Activated B cell treated with CpG ODN at 0.5 μM for 24 hours (primary cell): ENCODE results near the gene ZMYND19. TPM values are rescaled to one million over a fixed set of nuclear protein-coding genes. Genes with fewer than 3 reads are reported as not detected.

Experiments used
- ATAC-seq: fragments of 200-7000 bp; cut with Tn5 transposase; one replicate; pipeline ENCODE4 v1.10.0; 2021; ENCODE audit warnings: low read depth, mild to moderate bottlenecking, moderate library complexity
- CTCF ChIA-PET: fragments of 350-600 bp; sonication (Branson Sonifier 250); formaldehyde crosslinking; loops from one replicate; lab custom pipeline; 2021; ENCODE audit warnings: antibody characterized with exemption; lab: Charles Lee
- POLR2A ChIA-PET: fragments of 350-600 bp; sonication (Branson Sonifier 250); formaldehyde crosslinking; loops from one replicate; lab custom pipeline; 2021; ENCODE audit warnings: antibody characterized with exemption; lab: Charles Lee
- DNase-seq: peaks from one replicate; pipeline ENCODE4 v3.0.0; 2022
- H3K27ac Mint-ChIP-seq: one replicate; pipeline ENCODE4 v1.8.0; 2020; ENCODE audit warnings: mixed read lengths
- H3K27me3 Mint-ChIP-seq: one replicate; pipeline ENCODE4 v1.8.0; 2021; ENCODE audit warnings: mixed read lengths
- H3K36me3 Mint-ChIP-seq: one replicate; pipeline ENCODE4 v1.8.0; 2021; ENCODE audit warnings: low read depth, mixed read lengths
- H3K4me1 Mint-ChIP-seq: one replicate; pipeline ENCODE4 v1.8.0; 2021; ENCODE audit warnings: mixed read lengths
- H3K4me3 Mint-ChIP-seq: one replicate; pipeline ENCODE4 v1.8.0; 2020; ENCODE audit warnings: mild to moderate bottlenecking, mixed read lengths
- H3K9me3 Mint-ChIP-seq: one replicate; pipeline ENCODE4 v1.8.0; 2020; ENCODE audit warnings: mixed read lengths
- CTCF ChIP-seq: fragments of 200-600 bp; IDR thresholded peaks from one replicate; pipeline ENCODE4 v1.8.0; 2022; ENCODE audit warnings: antibody characterized with exemption, mild to moderate bottlenecking
- intact Hi-C: fragments of 100-400 bp; cut with micrococcal nuclease; formaldehyde crosslinking; loops from one replicate; pipeline ENCODE4 v1.15.1; 2024
- total RNA-seq: library from RNA; stranded (reverse); gene quantifications from 2 replicates; pipeline ENCODE4 v1.2.3, GENCODE V29; 2022

ZMYND19 gene
- total RNA-seq, 1 donor from 2014 or later, result 21.9 TPM

GRCh38 chr9:137613738-137614523, 23.6 kb upstream of the ZMYND19 start:
- ChIA-PET POLR2A (interaction anchor here (0.6 kb wide), 1 partner anchor 8 kb away, joined by 3 read pairs; no protein-coding TSS in a partner anchor), CTCF (no interaction called here)
- DNase-seq, result no peak
- ATAC-seq, result no peak
- H3K27me3 Mint-ChIP-seq, result no peaks in the 10 kb centered on the region
- no peak overlapping the region for H3K4me3 Mint-ChIP-seq
- no peak for TF ChIP-seq CTCF
- intact Hi-C loops, result no loop called here
- peaks cover 30% of the 10 kb centered on the region for H3K4me1 Mint-ChIP-seq
- H3K9me3 Mint-ChIP-seq, result no peaks in the 10 kb centered on the region
- H3K27ac Mint-ChIP-seq, result no peak overlapping the region
- peaks cover 16% of the 10 kb centered on the region for H3K36me3 Mint-ChIP-seq

GRCh38 chr9:137613259-137613658, 22.9 kb upstream of the ZMYND19 start:
- H3K27ac Mint-ChIP-seq, result no peak overlapping the region

GRCh38 chr9:137612741-137613142, 22.4 kb upstream of the ZMYND19 start:
- POLR2A ChIA-PET, result no interaction called here
- no peaks in the 10 kb centered on the region for H3K27me3 Mint-ChIP-seq
- TF ChIP-seq CTCF, result no peak
- no peak overlapping the region for H3K27ac Mint-ChIP-seq
- DNase-seq, result no peak
- peaks cover 16% of the 10 kb centered on the region for H3K36me3 Mint-ChIP-seq
- H3K9me3 Mint-ChIP-seq, result no peaks in the 10 kb centered on the region
- H3K4me1 Mint-ChIP-seq, result peaks cover 30% of the 10 kb centered on the region
- no peak overlapping the region for H3K4me3 Mint-ChIP-seq
- CTCF ChIA-PET, result no interaction called here
- ATAC-seq, result no peak
- intact Hi-C loops, result no loop called here

More at GRCh38 chr9:137613259-137613658, 22.9 kb upstream of the ZMYND19 start:
- no peak for DNase-seq
- Mint-ChIP-seq H3K9me3 (no peaks in the 10 kb centered on the region), H3K36me3 (peaks cover 16% of the 10 kb centered on the region), H3K4me3 (no peak overlapping the region), H3K4me1 (peaks cover 33% of the 10 kb centered on the region), H3K27me3 (no peaks in the 10 kb centered on the region)
- no peak for ATAC-seq
- CTCF ChIA-PET, result no interaction called here
- TF ChIP-seq CTCF, result no peak
- intact Hi-C loops, result no loop called here
- POLR2A ChIA-PET, result interaction anchor here (0.6 kb wide), 1 partner anchor 9 kb away, joined by 3 read pairs; no protein-coding TSS in a partner anchor

GRCh38 chr9:137611623-137612609, 21.6 kb upstream of the ZMYND19 start:
- H3K4me3 Mint-ChIP-seq, result no peak overlapping the region
- DNase-seq, result no peak
- intact Hi-C loops, result no loop called here
- ATAC-seq, result peak; percentile 68
- H3K36me3 Mint-ChIP-seq, result peaks cover 16% of the 10 kb centered on the region
- CTCF ChIA-PET, result no interaction called here
- POLR2A ChIA-PET, result no interaction called here
- TF ChIP-seq CTCF, result no peak
- H3K4me1 Mint-ChIP-seq, result peaks cover 31% of the 10 kb centered on the region
- H3K27ac Mint-ChIP-seq, result peak overlapping the region; percentile 59
- no peaks in the 10 kb centered on the region for H3K9me3 Mint-ChIP-seq
- no peaks in the 10 kb centered on the region for H3K27me3 Mint-ChIP-seq

GRCh38 chr9:137610944-137611343, 20.6 kb upstream of the ZMYND19 start:
- peaks cover 33% of the 10 kb centered on the region for H3K4me1 Mint-ChIP-seq
- peaks cover 15% of the 10 kb centered on the region for H3K36me3 Mint-ChIP-seq
- ChIA-PET POLR2A (interaction anchor here (0.7 kb wide), 1 partner anchor 183 kb away, joined by 4 read pairs; no protein-coding TSS in a partner anchor), CTCF (no interaction called here)
- DNase-seq (no peak), ATAC-seq (no peak)
- TF ChIP-seq CTCF, result no peak
- no peak overlapping the region for H3K27ac Mint-ChIP-seq
- H3K9me3 Mint-ChIP-seq, result no peaks in the 10 kb centered on the region
- no peaks in the 10 kb centered on the region for H3K27me3 Mint-ChIP-seq
- intact Hi-C loops, result no loop called here
- no peak overlapping the region for H3K4me3 Mint-ChIP-seq
